Spleen (tissue), 11 donors: ENCODE data around the gene EPHB1. TPM values are rescaled to one million over a fixed set of nuclear protein-coding genes. Genes with fewer than 3 reads are reported as not detected.

Experiments used
- DNase-seq: peaks from one replicate; pipeline ENCODE4 v3.0.0-alpha.2; 2020
- H3K27ac ChIP-seq, 8 donors: fragments of 200-600 bp; sonication (generic) in 7 of 8; 1 replicate in 4 of 8; 2 replicates in 4 of 8; pipeline versions ENCODE4 v1.5.0 to v1.8.0; 2016 to 2021; ENCODE audit warnings: inconsistent platforms in 4 of 8, mild to moderate bottlenecking in 4 of 8, moderate library complexity in 1 of 8
- H3K27me3 ChIP-seq, 7 donors: fragments of 200-600 bp; sonication (generic) in 6 of 7; replicated peaks in 1 of 7; 1 replicate in 4 of 7; 2 replicates in 3 of 7; pipeline versions ENCODE4 v1.5.0 to v1.8.0; 2016 to 2021; ENCODE audit warnings: inconsistent platforms in 3 of 7, mild to moderate bottlenecking in 1 of 7
- H3K36me3 ChIP-seq, 6 donors: fragments of 200-600 bp; sonication (generic) in 5 of 6; 1 replicate in 4 of 6; 2 replicates in 2 of 6; pipeline versions ENCODE4 v1.5.0 to v1.8.0; 2016 to 2021; ENCODE audit warnings: inconsistent platforms in 2 of 6
- H3K4me1 ChIP-seq, 6 donors: fragments of 200-600 bp; sonication (generic) in 5 of 6; 1 replicate in 3 of 6; 2 replicates in 3 of 6; pipeline versions ENCODE4 v1.5.0 to v1.8.0; 2016 to 2021; ENCODE audit warnings: inconsistent platforms in 3 of 6
- H3K4me3 ChIP-seq, 8 donors: fragments of 200-600 bp; sonication (generic) in 7 of 8; 1 replicate in 4 of 8; 2 replicates in 4 of 8; pipeline versions ENCODE4 v1.5.0 to v1.8.0; 2016 to 2021; ENCODE audit warnings: inconsistent platforms in 4 of 8, mild to moderate bottlenecking in 4 of 8, moderate library complexity in 2 of 8
- H3K9me3 ChIP-seq, 8 donors: fragments of 200-600 bp; sonication (generic) in 7 of 8; 1 replicate in 4 of 8; 2 replicates in 4 of 8; pipeline versions ENCODE4 v1.5.0 to v1.8.0; 2016 to 2021; ENCODE audit warnings: inconsistent platforms in 4 of 8
- POLR2A ChIP-seq, 3 donors: fragments of 450-650 bp; IDR thresholded peaks; one replicate each; pipeline ENCODE4 v1.5.1; 2017; ENCODE audit warnings: antibody characterized with exemption in 3 of 3, mild to moderate bottlenecking in 1 of 3
- POLR2AphosphoS5 ChIP-seq, 3 donors: sonication (generic); formaldehyde crosslinking; IDR thresholded peaks; one replicate each; pipeline ENCODE4 v1.5.1; 2017; ENCODE audit warnings: antibody characterized with exemption in 3 of 3
- WGBS, 5 donors: extraction: QIAGEN DNeasy Blood & Tissue Kit in 3 of 5; methylation state at CpG; one replicate each; pipeline versions ENCODE4 v1.1.5 to v1.1.7; 2013 to 2018; 5-methylcytosine and 5-hydroxymethylcytosine counted together
- intact Hi-C: fragments of 100-400 bp; cut with DNase I; formaldehyde crosslinking; loops from one replicate; pipeline ENCODE4 v1.15.0; 2023; ENCODE audit warnings: low total_unique reads
- polyA plus RNA-seq, 3 donors: library from polyadenylated mRNA; stranded (reverse); fragments of 200-250 nt; gene quantifications; one replicate each; pipeline ENCODE4 v1.2.1, GENCODE V29; 2013
- total RNA-seq, 7 donors: library from RNA; depleted of rRNA in 3 of 7; stranded (reverse); fragments of >200 nt in 3 of 7; fragmentation: NEBNext Ultra II Directional in 4 of 7; extraction: Animal tissue kit (Norgen Biotek cat#: 25700) in 4 of 7; gene quantifications; one replicate each; pipeline versions ENCODE4 v1.1.0 to v1.2.1, GENCODE V29; 2016 to 2021
- TF ChIP-seq, protein P1 (sequence below), 11 experiments: fragments of 200-600 bp in 7 of 11; fragments of 450-650 bp in 4 of 11; sonication (generic) in 4 of 11; IDR thresholded peaks in 8 of 11; conservative IDR thresholded peaks in 3 of 11; 1 replicate in 7 of 11; 2 replicates in 4 of 11; pipeline versions ENCODE4 v1.4.0 to v1.8.0; 2016 to 2021; ENCODE audit warnings: antibody characterized with exemption in 11 of 11, inconsistent platforms in 4 of 11, mild to moderate bottlenecking in 1 of 11
- donor health status: healthy with polysubstance abuse.
- donor health status: DM: no; HTN: no; CAD: no; lungs with moderate emphysema.
- donor health status: DM: no; HTN: no; CAD: no.
- donor health status: Bipolar disorder and iron deficiency.
- donor health status: healthy.
- donor health status: DM: no; HTN: no; CAD: no.
- donor health status: DM: yes; HTN: yes; CAD: no.

The EPHB1 gene
- total and polyA plus RNA-seq, 10 donors = 0.20 to 14.0 (median 3.0) TPM

- no peaks in the 10 kb centered on the region for H3K4me1 ChIP-seq
- no peak overlapping the region for H3K4me3 ChIP-seq
- DNase-seq = no peak
- 59 to 80% (median 68%) methylated on average over 3 to 4 of the region's 4 CpGs for WGBS, 5 donors
- TF ChIP-seq POLR2AphosphoS5 (IDR thresholded peaks at IDR 0.05) = no peak
- TF ChIP-seq, protein P1, sequence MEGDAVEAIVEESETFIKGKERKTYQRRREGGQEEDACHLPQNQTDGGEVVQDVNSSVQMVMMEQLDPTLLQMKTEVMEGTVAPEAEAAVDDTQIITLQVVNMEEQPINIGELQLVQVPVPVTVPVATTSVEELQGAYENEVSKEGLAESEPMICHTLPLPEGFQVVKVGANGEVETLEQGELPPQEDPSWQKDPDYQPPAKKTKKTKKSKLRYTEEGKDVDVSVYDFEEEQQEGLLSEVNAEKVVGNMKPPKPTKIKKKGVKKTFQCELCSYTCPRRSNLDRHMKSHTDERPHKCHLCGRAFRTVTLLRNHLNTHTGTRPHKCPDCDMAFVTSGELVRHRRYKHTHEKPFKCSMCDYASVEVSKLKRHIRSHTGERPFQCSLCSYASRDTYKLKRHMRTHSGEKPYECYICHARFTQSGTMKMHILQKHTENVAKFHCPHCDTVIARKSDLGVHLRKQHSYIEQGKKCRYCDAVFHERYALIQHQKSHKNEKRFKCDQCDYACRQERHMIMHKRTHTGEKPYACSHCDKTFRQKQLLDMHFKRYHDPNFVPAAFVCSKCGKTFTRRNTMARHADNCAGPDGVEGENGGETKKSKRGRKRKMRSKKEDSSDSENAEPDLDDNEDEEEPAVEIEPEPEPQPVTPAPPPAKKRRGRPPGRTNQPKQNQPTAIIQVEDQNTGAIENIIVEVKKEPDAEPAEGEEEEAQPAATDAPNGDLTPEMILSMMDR (IDR thresholded peaks at IDR 0.05 in 8 of 11, conservative IDR thresholded peaks at IDR 0.05 in 3 of 11) = no peak
- no peaks in the 10 kb centered on the region for H3K36me3 ChIP-seq
- no peak overlapping the region for H3K27ac ChIP-seq
- no peaks in the 10 kb centered on the region for H3K27me3 ChIP-seq
- no peaks in the 10 kb centered on the region for H3K9me3 ChIP-seq
- intact Hi-C loops = no loop called here
Measured at GRCh38 chr3:135191708-135192107, 396.6 kb downstream of the EPHB1 start.

- WGBS, 5 donors = 55 to 91% (median 76%) methylated on average over 3 of the region's 3 CpGs
- intact Hi-C loops = no loop called here
- no peaks in the 10 kb centered on the region for H3K9me3 ChIP-seq
- H3K4me1 ChIP-seq = no peaks in the 10 kb centered on the region
- H3K27ac ChIP-seq = no peak overlapping the region
- TF ChIP-seq POLR2A (IDR thresholded peaks at IDR 0.05) (no peak), POLR2AphosphoS5 (IDR thresholded peaks at IDR 0.05) (no peak)
- TF ChIP-seq, protein P1 (IDR thresholded peaks at IDR 0.05 in 8 of 11, conservative IDR thresholded peaks at IDR 0.05 in 3 of 11) = no peak
- no peaks in the 10 kb centered on the region for H3K36me3 ChIP-seq
- H3K27me3 ChIP-seq = no peaks in the 10 kb centered on the region
- H3K4me3 ChIP-seq = no peak overlapping the region
- DNase-seq = no peak
Measured at GRCh38 chr3:135192929-135193328, 397.9 kb downstream of the EPHB1 start.

DNA sequence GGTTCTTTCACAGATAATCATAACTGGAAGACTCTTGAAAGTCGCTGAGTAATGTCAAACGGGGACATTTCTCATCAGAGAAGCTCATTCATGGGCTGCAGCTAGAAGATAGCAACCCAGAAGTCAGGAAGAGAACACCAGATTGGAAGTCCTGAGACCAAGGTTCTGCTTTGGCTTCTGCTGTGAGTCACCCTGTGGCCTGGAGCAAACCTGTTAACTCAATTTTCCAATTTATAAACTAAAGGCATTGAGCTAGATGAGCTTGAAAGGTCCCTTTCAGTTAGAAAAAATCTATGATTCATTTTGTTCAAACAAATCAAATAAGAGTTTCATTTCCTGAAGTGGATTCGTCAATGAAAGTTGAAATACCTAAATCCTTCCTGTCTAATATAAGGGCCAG is 402.2 kb downstream of the EPHB1 start:
- TF ChIP-seq POLR2A (IDR thresholded peaks at IDR 0.05) (no peak), POLR2AphosphoS5 (IDR thresholded peaks at IDR 0.05) (no peak)
- TF ChIP-seq, protein P1 (IDR thresholded peaks at IDR 0.05 in 8 of 11, conservative IDR thresholded peaks at IDR 0.05 in 3 of 11) = no peak
- H3K36me3 ChIP-seq = no peaks in the 10 kb centered on the region
- H3K27me3 ChIP-seq = no peaks in the 10 kb centered on the region
- DNase-seq = no peak
- no peak overlapping the region for H3K4me3 ChIP-seq
- intact Hi-C loops = no loop called here
- 56 to 70% (median 64%) methylated on average over 3 of the region's 3 CpGs for WGBS, 5 donors
- no peak overlapping the region for H3K27ac ChIP-seq
- no peaks in the 10 kb centered on the region for H3K9me3 ChIP-seq
- no peaks in the 10 kb centered on the region for H3K4me1 ChIP-seq

DNA sequence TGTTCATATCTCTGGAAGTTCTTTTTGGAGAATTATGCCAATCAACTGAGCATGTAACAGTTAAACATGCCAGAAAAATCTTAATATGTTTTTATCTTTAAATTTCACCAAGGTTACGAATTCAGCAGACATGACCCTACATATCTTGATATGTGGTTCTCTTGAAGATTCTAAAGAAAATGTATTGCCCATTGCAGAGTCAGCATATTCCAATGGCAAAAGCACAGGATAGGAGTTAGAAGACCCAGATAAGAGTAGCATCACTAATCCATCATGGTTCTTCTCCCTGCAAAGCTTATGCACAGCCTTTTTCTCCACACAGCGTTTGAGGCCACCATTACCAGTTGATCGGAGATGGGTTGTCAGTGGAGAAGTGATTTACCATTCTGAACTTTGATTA is 402.8 kb downstream of the EPHB1 start:
- no peak for DNase-seq
- no peaks in the 10 kb centered on the region for H3K27me3 ChIP-seq
- no peaks in the 10 kb centered on the region for H3K36me3 ChIP-seq
- no peak overlapping the region for H3K4me3 ChIP-seq
- no peaks in the 10 kb centered on the region for H3K4me1 ChIP-seq
- intact Hi-C loops = no loop called here
- TF ChIP-seq, protein P1 (IDR thresholded peaks at IDR 0.05 in 8 of 11, conservative IDR thresholded peaks at IDR 0.05 in 3 of 11) = no peak
- TF ChIP-seq POLR2A (IDR thresholded peaks at IDR 0.05) (no peak), POLR2AphosphoS5 (IDR thresholded peaks at IDR 0.05) (no peak)
- no peak overlapping the region for H3K27ac ChIP-seq
- WGBS, 5 donors = 83 to 94% (median 93%) methylated on average over 3 of the region's 3 CpGs
- no peaks in the 10 kb centered on the region for H3K9me3 ChIP-seq
